Karpas-422 (cell line): ENCODE measurements around the gene SYNPO2. TPM values are rescaled to one million over a fixed set of nuclear protein-coding genes. Genes with fewer than 3 reads are reported as not detected.
"Not testable (repeated sequence)": the region's sequence is repeated elsewhere in the genome, so short reads cannot be mapped to it uniquely, and the experiment has no call there.

Source experiments
- DNase-seq: peaks from one replicate; pipeline ENCODE4 v3.0.0-alpha.2; 2015
- H2AFZ ChIP-seq: fragments of 200-600 bp; sonication (generic); 2 replicates; pipeline ENCODE4 v1.6.1; 2014; ENCODE audit warnings: antibody characterized with exemption, low read length, mixed read lengths
- H3K27ac ChIP-seq: fragments of 200-600 bp; sonication (generic); 2 replicates; pipeline ENCODE4 v1.5.1; 2014; ENCODE audit warnings: mild to moderate bottlenecking, low read length, moderate library complexity
- H3K27me3 ChIP-seq: fragments of 200-600 bp; sonication (generic); 2 replicates; pipeline ENCODE4 v1.6.1; 2014; ENCODE audit warnings: low read length, mixed read lengths
- H3K36me3 ChIP-seq: fragments of 200-600 bp; sonication (generic); 2 replicates; pipeline ENCODE4 v1.6.1; 2014; ENCODE audit warnings: low read length, mixed read lengths; ENCODE audit not compliant: insufficient read depth
- H3K4me1 ChIP-seq: fragments of 200-600 bp; sonication (generic); 2 replicates; pipeline ENCODE4 v1.6.1; 2014; ENCODE audit warnings: mild to moderate bottlenecking, low read length, mixed read lengths
- H3K4me2 ChIP-seq: fragments of 200-600 bp; sonication (generic); 2 replicates; pipeline ENCODE4 v1.6.1; 2014; ENCODE audit warnings: low read length, low read depth, mild to moderate bottlenecking; ENCODE audit not compliant: poor library complexity, severe bottlenecking
- H3K4me3 ChIP-seq: fragments of 200-600 bp; sonication (generic); 2 replicates; pipeline ENCODE4 v1.5.1; 2014; ENCODE audit warnings: mild to moderate bottlenecking, antibody characterized with exemption, low read length, mixed read lengths
- H3K79me2 ChIP-seq: fragments of 200-600 bp; sonication (generic); 2 replicates; pipeline ENCODE4 v1.6.1; 2014; ENCODE audit warnings: mild to moderate bottlenecking, low read length, mixed read lengths
- H3K9ac ChIP-seq: fragments of 200-600 bp; sonication (generic); 2 replicates; pipeline ENCODE4 v1.6.0; 2014; ENCODE audit warnings: low read length
- H3K9me2 ChIP-seq: fragments of 200-600 bp; sonication (generic), shearing (Covaris generic); replicated peaks from 2 replicates; pipeline ENCODE4 v1.6.0; 2014; ENCODE audit warnings: mild to moderate bottlenecking, low read length, moderate library complexity; ENCODE audit not compliant: insufficient read depth
- H3K9me3 ChIP-seq: fragments of 300-700, 200-600 bp; sonication (generic); 2 replicates; pipeline ENCODE4 v1.6.1; 2014; ENCODE audit warnings: low read length, mixed read lengths
- H4K20me1 ChIP-seq: fragments of 200-600 bp; sonication (generic); 2 replicates; pipeline ENCODE4 v1.6.1; 2014; ENCODE audit warnings: mild to moderate bottlenecking, antibody characterized with exemption, low read length, low read depth; ENCODE audit not compliant: insufficient read depth
- total RNA-seq: library from RNA; depleted of rRNA; stranded (reverse); fragments of >200 nt; shearing (Covaris generic); gene quantifications from 2 replicates; pipeline ENCODE4 v1.2.3, GENCODE V29; 2014; ENCODE audit warnings: low replicate concordance

SYNPO2 gene
- total RNA-seq, 1 experiment from 2014 or later, result 1.2 TPM

GRCh38 chr4:119057417-119057816 is 168.8 kb downstream of the SYNPO2 start:
- H3K79me2 ChIP-seq, result no peaks in the 10 kb centered on the region
- DNase-seq, result no peak
- no peak overlapping the region for H2AFZ ChIP-seq
- H3K27me3 ChIP-seq, result no peaks in the 10 kb centered on the region; the same call in 1 of the 2 replicates
- H4K20me1 ChIP-seq, result no peaks in the 10 kb centered on the region
- no peaks in the 10 kb centered on the region for H3K36me3 ChIP-seq
- no peak overlapping the region for H3K4me3 ChIP-seq
- H3K9me2 ChIP-seq, result no peaks in the 10 kb centered on the region
- H3K4me2 ChIP-seq, result no peak overlapping the region
- H3K9me3 ChIP-seq, result no peaks in the 10 kb centered on the region
- no peak overlapping the region for H3K9ac ChIP-seq
- H3K27ac ChIP-seq, result no peak overlapping the region
- H3K4me1 ChIP-seq, result no peaks in the 10 kb centered on the region

DNA sequence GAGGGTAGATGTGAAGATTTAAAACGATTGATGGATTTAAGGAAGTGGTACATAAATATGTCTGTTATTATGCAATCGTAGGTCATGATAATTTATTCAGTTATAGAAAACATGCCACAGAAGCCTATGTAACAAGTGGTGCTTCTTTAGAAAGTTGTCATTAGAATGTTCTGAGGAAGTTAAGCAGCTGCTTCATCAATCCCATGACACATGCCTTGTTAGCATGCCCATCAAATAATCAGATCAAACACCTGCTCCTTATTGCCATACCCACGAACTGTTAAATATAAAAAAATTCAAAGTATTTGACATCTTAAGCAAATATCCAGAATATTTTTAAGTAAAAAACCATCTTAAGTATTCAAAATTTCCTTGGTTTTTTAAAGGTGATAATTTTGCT is 170.6 kb downstream of the SYNPO2 start:
- Histone ChIP-seq H3K4me1 (no peaks in the 10 kb centered on the region), H3K36me3 (no peaks in the 10 kb centered on the region), H3K27ac (no peak overlapping the region), H2AFZ (no peak overlapping the region), H3K4me3 (no peak overlapping the region), H3K9ac (no peak overlapping the region), H3K9me3 (no peaks in the 10 kb centered on the region), H3K79me2 (no peaks in the 10 kb centered on the region), H3K9me2 (no peaks in the 10 kb centered on the region), H3K27me3 (no peaks in the 10 kb centered on the region; the same call in 1 of the 2 replicates), H3K4me2 (no peak overlapping the region), H4K20me1 (no peaks in the 10 kb centered on the region)
- no peak for DNase-seq

GRCh38 chr4:119067125-119067524 is 178.5 kb downstream of the SYNPO2 start:
- H3K9ac ChIP-seq, H3K79me2 ChIP-seq, H3K4me1 ChIP-seq, H3K27ac ChIP-seq, H3K9me3 ChIP-seq, H3K9me2 ChIP-seq, DNase-seq, H3K36me3 ChIP-seq, H3K4me2 ChIP-seq, H3K27me3 ChIP-seq, H2AFZ ChIP-seq, H4K20me1 ChIP-seq, H3K4me3 ChIP-seq: not testable (repeated sequence)

DNA sequence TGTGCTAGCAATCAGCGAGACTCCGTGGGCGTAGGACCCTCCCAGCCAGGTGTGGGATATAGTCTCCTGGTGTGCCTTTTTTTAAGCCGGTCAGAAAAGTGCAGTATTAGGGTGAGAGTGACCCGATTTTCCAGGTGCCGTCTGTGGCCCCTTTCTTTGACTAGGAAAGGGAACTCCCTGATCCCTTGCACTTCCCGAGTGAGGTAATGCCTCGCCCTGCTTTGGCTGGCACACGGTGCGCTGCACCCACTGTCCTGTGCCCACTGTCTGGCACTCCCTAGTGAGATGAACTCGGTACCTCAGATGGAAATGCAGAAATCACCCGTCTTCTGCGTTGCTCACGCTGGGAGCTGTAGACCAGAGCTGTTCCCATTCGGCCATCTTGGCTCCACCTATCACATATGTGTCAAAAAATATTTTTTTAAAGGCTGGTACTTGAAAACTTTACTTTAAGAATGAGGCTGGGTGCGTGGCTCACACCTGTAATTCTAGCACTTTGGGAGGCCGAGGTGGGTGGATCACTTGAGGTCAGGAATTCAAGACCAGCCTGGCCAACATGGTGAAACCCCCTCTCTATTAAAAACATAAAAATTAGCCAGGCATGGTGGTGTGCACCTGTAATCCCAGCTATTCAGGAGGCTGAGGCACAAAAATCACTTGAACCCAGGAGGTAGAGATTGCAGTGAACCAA is 179.2 kb downstream of the SYNPO2 start:
- H3K27me3 ChIP-seq, H3K27ac ChIP-seq, H3K79me2 ChIP-seq, H4K20me1 ChIP-seq, H3K9me3 ChIP-seq, H2AFZ ChIP-seq, H3K36me3 ChIP-seq, DNase-seq, H3K4me2 ChIP-seq, H3K4me1 ChIP-seq, H3K9ac ChIP-seq, H3K9me2 ChIP-seq, H3K4me3 ChIP-seq: not testable (repeated sequence)

DNA sequence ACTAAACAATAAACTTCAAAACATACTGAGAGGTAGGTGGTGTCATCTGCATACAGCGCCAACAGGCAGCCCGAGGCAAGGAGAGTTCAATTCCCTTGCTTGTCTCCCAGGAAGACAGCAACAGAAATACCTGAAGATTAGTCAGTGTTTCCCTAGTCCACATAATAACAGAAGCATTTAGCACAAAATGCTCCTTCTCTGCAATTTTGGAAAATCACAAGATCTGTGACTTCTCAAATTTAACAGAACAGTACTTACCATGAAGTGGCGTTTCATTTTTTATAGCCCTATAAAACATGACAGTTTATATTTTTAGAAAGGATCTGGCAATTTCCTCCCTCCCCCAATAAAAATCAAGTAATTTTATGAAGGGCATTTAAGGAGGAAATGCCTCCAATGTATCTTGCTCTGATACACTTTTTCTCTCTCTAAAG is 179.9 kb downstream of the SYNPO2 start:
- H3K9me3 ChIP-seq, result no peaks in the 10 kb centered on the region
- no peak overlapping the region for H3K4me2 ChIP-seq
- H3K4me3 ChIP-seq, result no peak overlapping the region
- no peak for DNase-seq
- H3K27ac ChIP-seq, result no peak overlapping the region
- H3K9ac ChIP-seq, result no peak overlapping the region
- H3K27me3 ChIP-seq, result no peaks in the 10 kb centered on the region
- H3K4me1 ChIP-seq, result no peaks in the 10 kb centered on the region
- no peaks in the 10 kb centered on the region for H3K79me2 ChIP-seq
- no peaks in the 10 kb centered on the region for H3K9me2 ChIP-seq
- no peaks in the 10 kb centered on the region for H4K20me1 ChIP-seq
- no peaks in the 10 kb centered on the region for H3K36me3 ChIP-seq
- H2AFZ ChIP-seq, result no peak overlapping the region

DNA sequence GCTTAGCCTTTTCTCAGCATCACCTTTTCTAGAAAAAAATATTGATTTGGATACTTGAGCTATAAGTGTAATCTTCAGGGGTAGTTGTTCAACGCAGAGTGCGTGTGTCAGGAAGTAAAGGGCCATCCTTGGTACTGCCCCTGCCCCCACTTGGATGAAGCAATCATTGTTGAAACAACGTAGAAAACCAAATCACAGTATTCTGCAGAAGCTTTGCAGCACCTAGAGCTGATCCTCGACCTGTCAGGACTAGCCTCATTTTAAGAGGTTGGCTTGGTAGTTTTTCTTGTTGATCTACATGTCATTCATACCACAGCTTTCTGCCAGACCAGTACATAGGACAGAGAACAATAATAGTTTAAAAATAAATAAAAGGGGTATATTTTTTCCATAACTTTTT is 181.6 kb downstream of the SYNPO2 start:
- Histone ChIP-seq H3K9me3 (no peaks in the 10 kb centered on the region), H3K27me3 (no peaks in the 10 kb centered on the region), H3K27ac (no peak overlapping the region), H3K79me2 (no peaks in the 10 kb centered on the region), H3K4me1 (no peaks in the 10 kb centered on the region), H3K4me3 (no peak overlapping the region), H4K20me1 (no peaks in the 10 kb centered on the region), H2AFZ (no peak overlapping the region), H3K4me2 (no peak overlapping the region), H3K9me2 (no peaks in the 10 kb centered on the region), H3K36me3 (no peaks in the 10 kb centered on the region), H3K9ac (no peak overlapping the region)
- DNase-seq, result no peak

- Histone ChIP-seq H2AFZ (no peak overlapping the region), H4K20me1 (no peaks in the 10 kb centered on the region), H3K4me2 (no peak overlapping the region), H3K9me2 (no peaks in the 10 kb centered on the region), H3K4me3 (no peak overlapping the region), H3K36me3 (no peaks in the 10 kb centered on the region), H3K27ac (no peak overlapping the region), H3K9me3 (no peaks in the 10 kb centered on the region), H3K27me3 (no peaks in the 10 kb centered on the region), H3K9ac (no peak overlapping the region), H3K79me2 (no peaks in the 10 kb centered on the region), H3K4me1 (peaks cover 5% of the 10 kb centered on the region; the same call in 1 of the 2 replicates)
- DNase-seq, result no peak
These were observed 192.3 kb downstream of the SYNPO2 start for GRCh38 chr4:119080721-119081541.

DNA sequence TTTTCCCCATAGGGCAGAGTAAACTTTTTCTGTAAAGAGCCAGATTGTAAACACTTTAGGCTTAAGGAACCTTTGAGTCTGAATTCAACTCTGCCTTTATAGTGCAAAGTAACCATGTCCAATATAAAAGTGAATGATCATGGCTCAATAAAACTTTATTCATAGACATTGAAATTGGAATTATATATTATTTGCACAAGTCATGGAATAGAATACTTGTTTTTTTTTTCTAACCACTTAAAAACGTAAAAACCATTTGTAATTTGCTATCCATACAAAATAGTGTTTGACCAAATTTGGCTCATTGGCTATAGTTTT is 192.8 kb downstream of the SYNPO2 start:
- Histone ChIP-seq H3K4me1 (peaks cover 5% of the 10 kb centered on the region; the same call in 1 of the 2 replicates), H2AFZ (no peak overlapping the region), H3K79me2 (no peaks in the 10 kb centered on the region), H3K27me3 (no peaks in the 10 kb centered on the region), H3K9me3 (no peaks in the 10 kb centered on the region), H3K4me2 (no peak overlapping the region), H3K27ac (no peak overlapping the region), H3K9me2 (no peaks in the 10 kb centered on the region), H3K36me3 (no peaks in the 10 kb centered on the region), H3K9ac (no peak overlapping the region), H4K20me1 (no peaks in the 10 kb centered on the region), H3K4me3 (no peak overlapping the region)
- DNase-seq, result no peak
